ENCODE data around the gene ZNF484. TPM values are rescaled to one million over a fixed set of nuclear protein-coding genes. Genes with fewer than 3 reads are reported as not detected.
"Not testable (repeated sequence)": the region's sequence is repeated elsewhere in the genome, so short reads cannot be mapped to it uniquely, and the experiment has no call there.

ZNF484 gene
- 1 to 10 TPM in 1 of 3 donors, under 1 TPM in 2; 0.79 to 1.4 (median 0.81) TPM for polyA plus RNA-seq

GRCh38 chr9:92877531-92878430, at the start of gene ZNF484:
Gene ZNF484 (minus strand): TSS chr9:92878038. CDS start chr9:92875029, 3,009 bp downstream.
- WGBS, 3 donors: 10 to 17% (median 16%) methylated on average over 28 of the region's 28 CpGs

GRCh38 chr9:92920437-92920836, 42.6 kb upstream of the ZNF484 start:
- 95 to 100% (median 100%) methylated on average over 1 of the region's 1 CpG for WGBS, 3 donors
- no peak overlapping the region for H3K27ac ChIP-seq (ENCODE audit: low read depth, low read length)

More at GRCh38 chr9:92877531-92878430, at the start of gene ZNF484:
- H3K27ac ChIP-seq (ENCODE audit: low read depth, low read length): no peak within 1 kb of the TSS

DNA sequence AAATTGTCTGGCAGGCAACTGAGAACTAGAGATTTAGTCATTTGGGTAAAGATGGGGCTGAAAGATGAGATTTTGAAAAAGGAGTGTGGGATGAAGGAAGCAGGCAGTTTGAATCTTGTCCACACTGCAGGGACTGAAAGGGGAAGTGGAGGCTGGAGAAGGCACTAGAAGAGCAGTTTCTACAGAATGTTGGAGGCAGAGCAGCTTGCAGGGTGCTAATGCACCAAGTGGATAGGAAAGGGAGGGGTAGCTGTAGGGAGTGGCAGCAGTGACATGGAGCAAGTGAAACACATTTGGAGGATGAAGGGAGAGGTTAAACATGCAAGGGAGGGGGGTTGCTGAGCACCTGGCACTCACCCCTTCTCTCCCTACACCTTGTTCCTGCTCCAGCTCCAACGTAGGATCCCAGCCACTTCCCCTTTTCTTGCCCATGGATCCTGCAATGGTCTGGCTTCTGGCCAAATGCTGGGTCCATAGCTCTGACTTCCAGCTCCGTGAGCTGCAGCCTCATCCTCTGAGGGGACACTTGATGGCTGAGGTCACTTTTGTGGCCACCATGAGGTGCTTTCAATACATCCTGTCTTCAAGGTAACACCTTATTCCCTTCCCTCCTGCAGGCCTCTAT, 39.5 kb upstream of the ZNF484 start:
- 13 to 45% (median 33%) methylated on average over 2 of the region's 2 CpGs for WGBS, 3 donors
- H3K27ac ChIP-seq (ENCODE audit: low read depth, low read length): no peak overlapping the region

DNA sequence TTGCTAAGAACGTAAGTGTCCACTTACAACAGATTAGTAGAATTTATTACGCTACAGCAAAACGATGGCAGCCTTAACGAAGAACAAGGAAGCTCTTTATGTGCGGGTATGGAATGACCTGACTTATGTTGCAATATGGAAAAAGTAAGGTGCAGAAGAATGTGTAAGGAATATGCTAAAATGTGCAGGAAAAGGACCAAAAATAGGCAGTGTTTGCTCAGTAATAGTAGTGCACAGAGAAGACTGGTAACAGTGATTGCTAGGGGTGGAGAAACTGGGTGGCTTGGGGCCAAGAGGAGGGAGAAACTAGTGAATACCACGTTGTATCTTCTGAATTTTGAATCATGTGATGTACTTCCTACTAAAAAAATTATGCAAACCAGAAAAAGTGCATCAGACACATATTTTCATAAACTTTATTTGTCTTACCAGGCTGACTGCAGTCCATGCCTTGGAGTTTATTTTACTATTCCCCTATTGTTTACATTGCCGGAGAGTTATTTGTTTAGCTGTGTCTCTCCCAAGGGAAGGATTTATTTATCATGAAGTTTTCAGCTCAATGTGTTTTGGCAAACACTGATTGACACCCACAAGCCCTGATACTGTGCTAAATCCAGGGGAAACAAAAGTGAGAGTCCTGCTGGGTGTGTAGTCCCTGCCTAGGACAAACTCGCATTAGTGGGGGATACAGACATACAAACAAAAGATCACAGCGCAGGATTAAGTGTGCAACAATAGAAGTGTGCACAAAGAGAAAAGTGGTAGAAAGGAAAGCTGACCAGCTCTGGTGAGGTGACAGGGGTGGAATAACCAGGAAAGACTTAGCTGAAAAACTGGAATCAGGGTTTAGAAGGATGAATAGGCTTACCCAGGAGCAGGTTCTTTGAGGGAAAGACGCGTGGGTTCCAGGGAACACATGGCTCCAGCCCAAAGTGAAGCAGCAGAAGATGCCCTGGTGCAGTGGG, 34.0 kb upstream of the ZNF484 start:
- WGBS, 3 donors: 25 to 57% (median 51%) methylated on average over 11 of the region's 11 CpGs

DNA sequence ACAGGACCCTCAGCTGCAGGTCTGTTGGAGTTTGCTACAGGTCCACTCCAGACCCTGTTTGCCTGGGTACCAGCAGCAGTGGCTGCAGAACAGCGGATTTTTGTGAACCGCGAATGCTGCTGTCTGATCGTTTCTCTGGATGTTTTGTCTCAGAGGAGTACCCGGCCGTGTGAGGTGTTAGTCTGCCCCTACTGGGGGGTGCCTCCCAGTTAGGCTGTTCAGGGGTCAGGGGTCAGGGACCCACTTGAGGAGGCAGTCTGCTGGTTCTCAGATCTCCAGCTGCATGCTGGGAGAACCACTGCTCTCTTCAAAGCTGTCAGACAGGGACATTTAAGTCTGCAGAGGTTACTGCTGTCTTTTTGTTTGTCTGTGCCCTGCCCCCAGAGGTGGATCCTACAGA, 27.3 kb upstream of the ZNF484 start:
- WGBS, 3 donors: 71 to 80% (median 74%) methylated on average over 4 to 6 of the region's 6 CpGs

More for the DNA sequence above, 34.0 kb upstream of the ZNF484 start:
- no peak overlapping the region for H3K27ac ChIP-seq (ENCODE audit: low read depth, low read length)

GRCh38 chr9:92897323-92897722, 19.5 kb upstream of the ZNF484 start:
- WGBS, 3 donors: 93 to 97% (median 94%) methylated on average over 3 of the region's 3 CpGs
- H3K27ac ChIP-seq (ENCODE audit: low read depth, low read length): no peak overlapping the region

More for the DNA sequence above, 27.3 kb upstream of the ZNF484 start:
- not testable (repeated sequence) for H3K27ac ChIP-seq (ENCODE audit: low read depth, low read length)

DNA sequence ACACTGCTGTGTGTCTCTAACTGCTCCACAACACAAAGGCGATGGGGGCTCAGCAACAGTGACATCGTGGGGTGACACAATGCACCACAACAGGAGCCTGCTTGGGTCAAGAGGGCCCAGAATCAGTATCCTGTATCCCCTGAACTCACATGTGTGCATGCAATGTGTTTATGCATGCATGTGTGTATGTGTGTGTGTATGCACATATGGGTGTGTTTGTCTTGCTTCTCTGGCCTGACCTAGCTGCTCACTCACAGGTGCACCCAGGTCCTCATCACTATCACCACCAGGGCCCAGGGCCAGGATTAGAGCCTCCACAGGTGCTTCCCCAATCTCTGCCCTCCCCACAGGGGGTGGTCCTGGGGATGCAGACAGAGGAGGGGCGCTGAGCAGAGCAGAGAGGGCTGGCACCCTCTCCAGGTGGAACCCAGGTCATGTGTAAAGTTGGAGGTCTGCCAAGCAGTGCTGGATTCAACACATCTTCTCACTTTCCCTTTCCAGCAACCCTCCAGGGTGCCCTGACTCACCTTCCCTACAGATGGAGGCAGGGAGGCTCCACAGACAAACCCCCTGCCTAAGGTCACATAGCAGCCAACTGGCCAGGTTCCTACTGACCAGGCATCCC, 18.1 kb upstream of the ZNF484 start:
- 91 to 98% (median 92%) methylated on average over 3 of the region's 3 CpGs for WGBS, 3 donors
- H3K27ac ChIP-seq (ENCODE audit: low read depth, low read length): no peak overlapping the region

GRCh38 chr9:92894711-92895362, 17.0 kb upstream of the ZNF484 start:
- no peak overlapping the region for H3K27ac ChIP-seq (ENCODE audit: low read depth, low read length)
- 83 to 89% (median 84%) methylated on average over 6 of the region's 6 CpGs for WGBS, 3 donors

GRCh38 chr9:92893916-92894610, 16.2 kb upstream of the ZNF484 start:
- H3K27ac ChIP-seq (ENCODE audit: low read depth, low read length): not testable (repeated sequence)
- WGBS, 3 donors: 89 to 95% (median 93%) methylated on average over 6 of the region's 6 CpGs

GRCh38 chr9:92892276-92892675, 14.4 kb upstream of the ZNF484 start:
- 69 to 87% (median 86%) methylated on average over 4 of the region's 4 CpGs for WGBS, 3 donors
- not testable (repeated sequence) for H3K27ac ChIP-seq (ENCODE audit: low read depth, low read length)

- H3K27ac ChIP-seq (ENCODE audit: low read depth, low read length): no peak overlapping the region
- WGBS, 3 donors: 65 to 88% (median 75%) methylated on average over 2 of the region's 2 CpGs
These were observed 12.9 kb upstream of the ZNF484 start for GRCh38 chr9:92890761-92891160.

GRCh38 chr9:92887880-92888338, 10.1 kb upstream of the ZNF484 start:
- H3K27ac ChIP-seq (ENCODE audit: low read depth, low read length): no peak overlapping the region
- 64 to 73% (median 72%) methylated on average over 5 of the region's 5 CpGs for WGBS, 3 donors

GRCh38 chr9:92886846-92887610, 9.2 kb upstream of the ZNF484 start:
- H3K27ac ChIP-seq (ENCODE audit: low read depth, low read length): not testable (repeated sequence)
- WGBS, 3 donors: 59 to 86% (median 72%) methylated on average over 8 of the region's 8 CpGs

- 66 to 84% (median 74%) methylated on average over 15 of the region's 15 CpGs for WGBS, 3 donors
- not testable (repeated sequence) for H3K27ac ChIP-seq (ENCODE audit: low read depth, low read length)
These were observed 6.0 kb upstream of the ZNF484 start for GRCh38 chr9:92883666-92884405.

GRCh38 chr9:92882276-92882675, 4.4 kb upstream of the ZNF484 start:
- WGBS, 3 donors: 63 to 85% (median 74%) methylated on average over 5 of the region's 5 CpGs

DNA sequence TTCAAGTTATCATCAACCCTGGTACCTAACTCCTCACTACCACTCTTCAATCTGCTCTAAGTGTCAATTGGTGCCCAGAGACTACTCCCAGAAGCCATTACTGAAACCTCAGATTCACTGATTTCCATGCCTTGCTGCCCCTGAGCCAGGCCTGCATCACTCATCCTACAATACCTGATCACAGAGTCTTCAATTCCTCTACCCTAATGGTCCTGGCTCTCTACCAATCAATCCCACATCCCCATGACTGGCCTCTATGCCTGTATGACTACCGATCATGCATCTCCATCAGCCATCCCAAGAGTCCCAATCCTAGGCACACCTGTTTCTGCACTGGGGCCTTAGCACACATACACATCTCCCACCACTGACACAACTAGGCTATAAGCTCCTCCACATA, 2.5 kb downstream of the ZNF484 start:
- WGBS, 3 donors: 68 to 81% (median 73%) methylated on average over 1 of the region's 1 CpG
- no peak overlapping the region for H3K27ac ChIP-seq (ENCODE audit: low read depth, low read length)

More at GRCh38 chr9:92882276-92882675, 4.4 kb upstream of the ZNF484 start:
- H3K27ac ChIP-seq (ENCODE audit: low read depth, low read length): no peak overlapping the region
